HG03159 (cell line): ENCODE results near the gene BCAS1.
"Not testable (repeated sequence)": the region's sequence is repeated elsewhere in the genome, so short reads cannot be mapped to it uniquely, and the experiment has no call there.

ENCODE experiments used
- ATAC-seq: cut with Tn5 transposase; IDR thresholded peaks from one replicate; pipeline ENCODE4 v1.9.1; 2021; ENCODE audit warnings: mild to moderate bottlenecking, moderate library complexity; ENCODE audit not compliant: unreplicated experiment

BCAS1 gene

DNA sequence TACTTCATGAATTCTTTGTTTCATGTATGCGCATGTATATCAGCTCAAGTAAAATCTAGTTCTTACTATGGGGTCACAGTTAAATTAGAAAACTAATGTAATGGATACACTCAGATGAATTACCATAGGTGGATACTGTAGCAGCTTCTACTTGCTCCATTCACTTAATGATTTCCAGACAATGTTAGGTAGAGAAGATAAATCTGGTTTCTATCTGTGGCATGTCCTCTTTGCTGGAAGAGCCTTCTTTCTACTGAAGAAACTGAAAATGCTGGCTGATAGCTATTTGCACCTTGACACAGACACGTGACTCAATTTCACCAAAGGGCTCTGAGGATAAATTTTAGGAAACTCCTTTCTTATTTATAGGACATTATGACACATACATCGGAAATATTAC, 49.5 kb downstream of the BCAS1 start:
- no peak for ATAC-seq

DNA sequence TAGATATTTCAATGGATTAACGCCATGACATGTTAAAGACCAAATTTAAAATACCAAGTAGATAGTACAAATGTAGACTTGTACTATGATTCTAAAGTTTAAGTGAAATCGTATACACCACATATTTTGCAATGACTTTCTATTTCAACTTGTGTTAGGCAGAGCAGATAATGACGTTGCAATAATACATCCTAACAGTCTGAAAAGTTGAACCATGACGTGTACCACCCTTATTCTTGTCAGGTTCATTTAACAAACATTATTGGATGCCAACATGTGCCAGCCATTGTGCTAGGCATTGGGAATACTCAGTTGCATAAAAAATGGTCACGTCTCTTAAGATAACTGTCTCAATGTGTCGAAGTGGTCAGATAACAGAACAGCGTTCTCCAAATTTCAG, 50.0 kb downstream of the BCAS1 start:
- ATAC-seq: no peak

DNA sequence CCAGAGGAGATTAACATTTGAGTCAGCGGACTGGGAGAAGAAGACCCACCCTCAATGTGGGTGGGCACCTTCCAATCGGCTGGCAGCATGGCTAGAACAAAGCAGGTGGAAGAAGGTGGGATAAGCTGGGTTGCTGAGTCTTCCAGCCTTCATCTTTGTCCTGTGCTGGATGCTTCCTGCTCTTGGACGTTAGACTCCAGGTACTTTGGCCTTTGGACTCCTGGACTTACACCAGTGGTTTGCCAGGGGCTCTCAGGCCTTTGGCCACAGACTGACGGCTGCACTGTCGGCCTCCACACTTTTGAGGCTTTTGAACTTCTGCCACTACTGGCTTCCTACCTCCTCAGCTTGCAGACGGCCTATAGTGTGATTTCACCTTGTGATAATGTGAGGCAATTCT, 50.8 kb downstream of the BCAS1 start:
- no peak for ATAC-seq

DNA sequence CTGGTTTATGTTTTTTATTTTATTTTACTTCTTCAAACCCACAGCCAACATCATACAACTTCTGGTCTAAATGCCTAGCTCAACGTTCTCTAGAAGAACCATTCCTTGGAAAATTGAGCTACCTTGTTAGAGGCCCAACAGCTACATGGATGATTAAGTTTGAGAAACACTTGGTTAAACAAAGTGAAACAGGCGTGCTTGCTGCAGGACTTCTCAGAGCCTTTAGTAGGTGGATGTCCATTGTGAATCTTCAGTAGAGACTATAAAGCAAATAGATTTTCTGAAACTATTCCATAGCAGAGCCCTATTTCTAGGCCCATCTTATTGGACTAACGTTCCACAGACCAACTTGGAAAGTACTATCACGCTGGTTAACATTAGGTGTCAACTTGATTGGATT, 51.3 kb downstream of the BCAS1 start:
- no peak for ATAC-seq

DNA sequence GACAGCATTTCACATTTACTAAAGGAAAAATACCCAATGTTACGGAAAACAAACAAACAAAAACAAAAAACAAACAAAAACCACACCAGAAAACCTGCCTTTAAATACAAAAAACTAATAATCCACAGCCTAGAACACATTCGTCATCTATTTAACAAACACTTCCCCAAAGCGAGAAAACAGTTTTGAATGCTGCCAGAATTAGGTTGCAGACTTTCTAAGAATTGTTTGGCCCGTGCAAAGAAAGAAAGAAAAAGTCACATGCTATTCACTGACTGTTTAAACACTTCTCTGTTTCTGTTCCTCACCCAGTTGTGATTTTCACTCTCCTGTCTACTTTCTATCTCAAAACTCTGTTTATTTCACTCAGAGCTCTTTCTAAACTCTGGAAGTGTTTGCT, 52.5 kb downstream of the BCAS1 start:
- peak; percentile 95 for ATAC-seq

DNA sequence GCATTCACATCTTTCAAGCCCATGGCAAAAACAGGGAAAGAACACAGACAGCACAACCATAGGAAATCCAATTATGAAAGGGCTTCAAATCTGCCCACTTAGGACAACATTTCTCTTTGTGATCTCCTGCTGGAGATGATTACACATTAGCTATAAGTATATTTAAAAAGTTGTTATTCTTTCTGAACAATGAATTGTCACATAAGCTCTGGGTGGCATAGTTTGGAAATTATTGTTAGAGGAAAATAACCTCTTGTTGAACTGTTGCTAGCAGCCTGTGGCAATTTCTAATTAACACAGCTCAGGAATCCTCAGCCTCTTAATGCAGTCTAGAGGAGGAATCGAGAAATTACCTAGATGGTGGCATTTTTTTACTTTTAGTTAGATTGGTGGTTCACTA, 54.9 kb downstream of the BCAS1 start:
- ATAC-seq: no peak

DNA sequence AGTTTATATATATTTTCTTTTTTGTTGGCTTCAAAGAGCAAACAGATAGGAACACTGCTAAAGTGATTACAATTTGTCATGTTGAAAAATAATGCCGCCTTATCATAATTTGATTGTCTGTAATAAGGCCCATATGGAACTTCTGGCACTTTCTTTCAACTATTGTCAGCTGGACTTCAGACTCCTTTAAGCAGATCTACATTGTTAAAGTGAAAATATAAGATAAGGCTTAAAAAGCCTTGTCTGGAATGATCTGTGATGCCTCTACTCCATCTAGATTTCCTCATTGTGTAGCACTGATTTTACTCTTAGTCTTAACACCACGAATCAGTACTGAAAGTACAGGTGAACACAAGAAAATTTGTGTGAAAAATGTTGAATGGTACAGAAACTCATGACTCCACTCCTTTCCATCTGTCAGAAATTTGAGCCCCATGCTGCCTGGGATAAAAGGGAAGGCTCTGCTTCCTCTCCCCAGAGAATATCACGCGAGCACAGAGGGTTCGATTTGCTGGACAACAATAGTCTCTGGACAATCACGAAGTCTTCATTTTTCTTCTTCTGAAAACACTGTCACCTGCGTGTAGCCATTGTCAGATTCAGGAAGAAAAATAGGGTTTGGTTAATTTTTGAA, 56.0 kb downstream of the BCAS1 start:
- ATAC-seq: no peak

DNA sequence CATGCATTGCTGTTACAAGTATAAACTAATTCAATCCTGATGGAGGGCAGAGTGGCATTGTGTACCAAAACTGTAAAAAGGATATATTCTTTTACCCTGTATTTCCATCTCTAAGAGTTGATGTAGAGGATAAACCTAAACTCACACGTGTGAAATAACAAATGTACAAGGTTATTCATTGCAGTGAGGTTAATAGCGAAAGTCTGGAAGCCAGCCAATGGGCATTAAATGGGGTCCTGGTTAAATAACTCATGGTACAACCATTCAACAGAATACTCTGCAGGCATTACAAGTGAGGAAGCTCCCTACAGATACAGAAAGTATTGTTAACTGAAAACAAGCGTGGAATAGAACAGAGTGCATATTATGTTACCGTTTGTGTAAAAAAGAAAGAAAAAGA, 56.9 kb downstream of the BCAS1 start:
- no peak for ATAC-seq

DNA sequence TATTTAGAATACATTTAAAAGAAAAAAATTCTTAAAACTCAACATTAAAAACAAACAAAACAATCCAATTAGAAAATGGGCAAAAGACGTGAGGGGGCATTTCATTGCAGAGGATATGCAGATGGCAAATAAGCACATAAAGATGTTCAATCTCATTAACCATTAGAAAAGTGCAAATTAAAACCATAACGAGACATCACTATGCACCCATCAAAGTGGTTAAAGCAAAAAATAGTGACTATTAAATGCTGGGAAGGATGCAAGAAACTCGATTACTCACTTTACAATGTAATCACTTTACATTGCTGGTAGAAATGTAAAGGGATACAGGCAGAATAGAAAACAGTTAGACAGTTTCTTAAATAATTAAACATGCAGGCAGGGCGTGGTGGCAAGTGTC, 59.0 kb downstream of the BCAS1 start:
- ATAC-seq: no peak

DNA sequence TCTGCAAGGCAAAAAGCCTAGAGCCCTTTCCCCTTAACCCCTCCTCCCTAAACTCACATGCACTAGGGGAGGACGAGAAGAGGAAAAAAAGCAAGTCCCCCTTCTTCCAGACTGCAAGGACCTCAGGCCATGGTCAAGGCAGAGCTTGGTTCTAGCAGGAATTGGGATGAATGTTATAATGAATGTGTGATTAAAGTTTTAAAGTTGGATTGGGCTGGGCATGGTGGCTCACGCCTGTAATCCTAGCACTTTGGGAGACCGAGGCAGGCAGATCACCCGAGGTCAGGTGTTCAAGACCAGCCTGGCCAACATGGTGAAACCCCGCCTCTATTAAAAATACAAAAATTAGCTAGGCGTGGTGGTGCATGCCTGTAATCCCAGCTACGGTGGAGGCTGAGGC, 64.2 kb downstream of the BCAS1 start:
- ATAC-seq: not testable (repeated sequence)

DNA sequence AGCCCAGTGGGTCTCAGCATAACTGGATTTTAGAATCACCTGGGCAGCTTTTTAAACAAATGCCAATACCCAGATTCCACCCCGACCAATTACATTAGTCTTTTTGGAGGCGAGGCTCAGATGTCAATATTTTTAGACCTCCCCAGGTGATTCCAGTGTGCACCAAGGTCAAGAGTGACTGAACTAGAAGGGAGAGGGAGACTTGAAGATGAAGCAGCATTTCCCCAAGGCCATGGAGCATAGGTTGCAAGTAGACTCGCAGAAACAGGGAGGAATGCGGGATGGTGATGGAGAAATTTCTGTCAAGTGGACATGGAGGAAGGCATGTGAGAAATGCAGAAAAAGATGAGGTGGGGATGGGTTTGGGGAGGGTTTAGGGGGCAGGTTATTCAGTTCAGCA, 64.9 kb downstream of the BCAS1 start:
- no peak for ATAC-seq

DNA sequence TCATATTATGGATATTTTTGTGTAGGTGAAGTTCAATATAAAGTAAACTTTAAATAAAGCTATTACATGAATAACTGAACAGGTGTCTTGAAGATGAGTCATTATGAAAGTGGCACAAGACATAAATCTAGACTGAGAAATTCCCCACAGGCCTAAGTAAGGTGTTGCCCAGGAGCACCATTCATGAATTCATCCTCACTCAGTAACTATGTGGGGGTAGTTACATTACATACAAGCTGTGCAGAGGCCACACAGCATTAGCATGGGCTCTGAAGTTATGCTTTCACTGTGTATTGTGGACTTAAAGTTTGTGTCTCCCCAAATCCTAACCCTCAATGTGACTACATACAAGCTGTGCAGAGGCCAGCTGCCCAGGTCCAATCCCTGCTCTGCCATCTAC, 65.9 kb downstream of the BCAS1 start:
- peak; percentile 94 for ATAC-seq

DNA sequence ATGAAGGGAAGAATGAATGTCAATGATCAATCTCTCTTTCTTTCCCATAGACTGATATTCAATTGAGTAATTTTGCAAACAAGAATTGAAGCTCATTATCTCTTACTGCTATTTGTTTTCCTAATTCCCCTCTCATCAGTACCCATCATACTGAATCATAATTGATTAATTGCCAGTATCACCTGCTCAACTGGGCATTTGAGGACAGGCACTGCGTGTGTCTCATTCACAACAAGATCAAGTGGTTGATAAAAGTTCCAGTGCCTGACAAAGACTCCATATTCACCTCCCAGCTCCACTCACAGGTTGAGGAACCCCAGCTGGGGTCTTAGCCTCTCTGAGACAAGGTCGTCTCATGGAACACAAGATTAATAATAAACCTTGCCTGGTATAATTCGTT, 67.7 kb downstream of the BCAS1 start:
- ATAC-seq: no peak

DNA sequence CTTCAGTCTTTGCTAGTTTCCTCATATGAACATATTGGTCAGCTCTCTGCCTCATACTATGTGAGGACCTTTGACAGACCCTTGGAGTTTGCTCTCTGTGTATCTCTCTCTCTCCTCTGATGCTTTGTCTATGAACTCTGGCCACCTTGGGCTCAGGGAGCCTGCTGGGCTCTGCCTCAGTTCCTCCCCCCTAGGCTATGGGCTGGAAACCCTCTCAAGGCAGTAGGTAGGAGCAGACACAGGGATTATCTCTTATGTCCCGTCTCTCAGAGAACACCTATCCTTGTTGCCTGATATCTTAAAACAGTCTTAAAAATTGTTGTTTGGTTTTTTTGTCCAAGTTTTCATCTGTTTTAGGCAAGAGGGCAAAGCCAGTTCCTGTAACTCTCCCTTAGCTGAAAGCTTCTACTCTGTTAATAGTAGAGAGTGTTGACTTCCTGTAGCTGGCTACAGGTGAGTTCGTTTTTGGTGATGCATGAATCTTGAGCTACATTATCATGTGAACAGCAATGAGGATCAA, 68.3 kb downstream of the BCAS1 start:
- no peak for ATAC-seq

DNA sequence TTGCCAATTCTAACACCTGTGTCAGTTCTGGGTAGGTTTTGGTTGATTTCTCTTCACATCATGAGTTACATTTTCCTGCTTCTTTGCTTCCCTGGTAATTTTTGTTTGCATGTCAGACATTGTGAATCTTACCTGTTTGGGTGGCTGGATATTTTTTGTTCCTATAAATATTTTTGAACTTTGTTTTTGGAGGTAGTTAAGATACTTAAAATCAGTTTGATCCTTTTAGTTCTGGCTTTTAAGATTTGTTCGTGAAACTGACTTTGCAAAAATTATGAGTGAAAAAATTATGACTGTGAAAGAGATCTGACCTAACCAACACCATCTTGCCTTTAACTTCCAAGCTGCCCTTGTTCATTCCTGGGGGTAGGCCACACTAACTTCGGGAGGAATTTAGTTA, 69.5 kb downstream of the BCAS1 start:
- no peak for ATAC-seq

DNA sequence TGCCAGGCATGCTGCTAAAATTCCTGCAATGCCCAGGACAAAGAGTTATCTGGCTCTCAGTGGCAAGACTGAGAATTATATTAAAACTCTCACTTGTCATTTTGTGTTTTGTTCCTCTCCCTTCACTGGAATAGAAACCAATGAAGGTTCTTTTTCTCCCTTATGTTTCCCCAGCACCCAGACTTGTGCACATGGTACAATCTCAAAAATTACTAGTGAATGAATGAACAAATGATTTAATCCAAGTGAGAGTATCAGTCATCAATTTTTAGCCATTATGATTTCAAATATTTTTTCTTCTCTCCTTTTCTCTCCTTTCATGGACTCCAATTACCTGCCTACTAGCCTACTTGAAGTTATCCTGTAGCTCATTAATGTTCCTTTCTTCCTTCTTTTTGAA, 70.1 kb downstream of the BCAS1 start:
- ATAC-seq: no peak

DNA sequence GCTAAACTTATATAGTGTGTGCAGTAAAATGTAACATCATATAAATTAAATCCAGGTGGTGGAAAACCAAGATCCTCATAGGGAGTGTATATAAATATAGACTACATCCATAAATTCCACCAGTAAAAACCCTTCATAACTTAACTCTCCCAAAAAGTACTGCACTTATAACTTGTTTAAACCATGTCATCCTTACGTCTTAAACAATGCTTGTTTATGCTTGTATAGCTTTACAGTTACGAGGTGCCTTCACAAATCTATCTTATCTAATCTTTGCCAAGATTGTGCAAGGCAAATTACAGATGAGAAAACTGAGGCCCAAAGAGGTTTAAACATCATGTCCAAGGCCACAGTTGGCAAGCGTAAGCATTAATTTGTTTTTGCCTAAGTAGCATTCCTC, 71.3 kb downstream of the BCAS1 start:
- no peak for ATAC-seq

DNA sequence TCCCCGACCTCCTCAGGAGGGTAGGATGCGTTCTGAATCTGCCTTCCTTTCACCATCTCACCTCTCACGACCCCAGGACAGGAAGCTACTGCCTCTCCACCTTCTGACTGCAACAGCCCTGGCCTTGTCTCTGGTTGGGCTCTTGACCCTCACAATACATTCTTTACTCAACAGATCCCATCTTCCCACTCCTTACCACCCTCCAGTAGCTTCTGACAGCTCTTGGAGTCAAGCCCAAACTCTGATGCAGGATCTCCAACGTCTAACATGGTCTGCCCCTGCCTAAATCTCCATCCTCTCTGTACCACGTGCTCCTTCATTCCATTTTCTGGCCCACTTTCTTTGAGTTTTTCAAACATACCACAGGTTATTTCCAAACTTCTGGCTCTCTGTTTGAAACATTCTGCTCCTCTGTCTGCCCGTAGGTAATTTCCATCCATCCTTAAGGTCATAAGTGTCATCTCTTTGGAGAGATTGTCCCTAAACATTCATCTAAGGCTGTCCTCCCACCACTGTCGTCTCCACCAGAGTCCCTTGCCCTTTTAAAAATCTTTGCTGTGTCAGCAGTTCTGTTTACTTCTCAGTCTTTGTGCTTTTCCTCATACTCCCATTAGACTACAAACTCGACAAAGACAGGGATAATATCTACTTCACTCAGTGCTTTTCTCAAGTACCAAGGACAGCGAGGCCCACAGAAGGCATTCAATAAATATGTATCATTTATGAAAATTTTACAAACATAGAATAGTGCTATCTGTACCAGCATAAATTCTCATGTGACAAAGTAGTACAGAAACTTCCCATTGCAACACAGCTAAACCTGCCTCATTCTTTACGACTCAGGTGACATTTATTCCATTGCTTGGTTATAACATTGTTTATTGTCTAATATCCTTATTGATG, 73.6 kb downstream of the BCAS1 start:
- ATAC-seq: no peak

DNA sequence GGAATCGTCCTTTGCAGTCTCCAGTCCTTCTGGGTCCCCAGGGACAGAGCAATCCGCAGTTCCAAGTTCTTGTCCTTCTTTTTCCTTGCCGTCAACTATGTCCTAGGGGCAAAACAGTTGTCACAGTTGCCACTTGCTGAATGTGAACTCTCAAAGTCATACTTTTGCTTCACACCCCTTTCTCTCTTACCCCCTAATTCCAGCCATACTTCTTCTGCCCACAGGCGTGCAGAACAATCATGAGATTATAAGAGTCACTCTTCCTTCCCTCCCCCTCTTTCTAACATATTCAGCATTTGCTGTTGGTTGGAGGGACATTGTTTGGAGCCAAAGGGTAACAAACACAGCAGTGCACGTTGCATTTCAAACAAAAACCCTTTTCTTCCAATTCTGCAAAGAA, 74.4 kb downstream of the BCAS1 start:
- no peak for ATAC-seq

DNA sequence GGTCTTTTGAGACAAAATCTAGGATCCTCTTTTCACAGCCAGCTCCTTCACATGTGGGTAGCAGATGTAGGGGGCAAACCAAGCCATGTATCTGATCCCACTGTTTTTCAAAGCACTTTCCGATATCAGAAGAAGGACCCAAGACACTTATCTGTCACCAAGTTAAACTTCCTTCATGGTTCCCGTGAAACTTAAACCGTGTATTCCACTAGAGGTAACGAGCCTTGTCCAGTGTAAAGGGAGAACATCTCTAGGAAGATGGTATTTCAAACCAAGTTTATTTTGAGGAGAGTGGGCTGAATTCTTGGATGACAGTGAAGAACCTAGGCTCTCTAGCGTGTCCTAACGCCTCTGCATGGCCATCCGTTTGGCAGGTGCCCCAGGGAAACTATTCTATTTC, 76.3 kb downstream of the BCAS1 start:
- ATAC-seq: no peak

DNA sequence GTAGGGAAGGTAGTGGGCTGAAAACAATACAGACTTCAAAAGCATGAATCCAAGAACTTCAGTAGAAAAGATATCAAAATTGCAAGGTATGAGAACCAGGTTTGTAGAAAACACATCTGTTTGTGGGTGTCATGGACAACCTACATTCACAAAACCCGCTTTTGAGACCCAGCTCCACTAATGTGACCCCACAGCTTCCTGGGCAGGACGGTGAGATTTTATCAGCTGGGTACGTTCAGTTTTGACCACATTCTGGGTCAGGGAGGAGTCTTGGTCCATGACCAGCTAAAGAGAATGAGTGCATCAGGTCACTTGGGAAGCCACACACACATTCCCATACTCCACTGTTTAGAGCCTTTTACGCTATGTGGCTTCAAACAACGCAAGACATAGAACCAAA, 77.1 kb downstream of the BCAS1 start:
- ATAC-seq: no peak

DNA sequence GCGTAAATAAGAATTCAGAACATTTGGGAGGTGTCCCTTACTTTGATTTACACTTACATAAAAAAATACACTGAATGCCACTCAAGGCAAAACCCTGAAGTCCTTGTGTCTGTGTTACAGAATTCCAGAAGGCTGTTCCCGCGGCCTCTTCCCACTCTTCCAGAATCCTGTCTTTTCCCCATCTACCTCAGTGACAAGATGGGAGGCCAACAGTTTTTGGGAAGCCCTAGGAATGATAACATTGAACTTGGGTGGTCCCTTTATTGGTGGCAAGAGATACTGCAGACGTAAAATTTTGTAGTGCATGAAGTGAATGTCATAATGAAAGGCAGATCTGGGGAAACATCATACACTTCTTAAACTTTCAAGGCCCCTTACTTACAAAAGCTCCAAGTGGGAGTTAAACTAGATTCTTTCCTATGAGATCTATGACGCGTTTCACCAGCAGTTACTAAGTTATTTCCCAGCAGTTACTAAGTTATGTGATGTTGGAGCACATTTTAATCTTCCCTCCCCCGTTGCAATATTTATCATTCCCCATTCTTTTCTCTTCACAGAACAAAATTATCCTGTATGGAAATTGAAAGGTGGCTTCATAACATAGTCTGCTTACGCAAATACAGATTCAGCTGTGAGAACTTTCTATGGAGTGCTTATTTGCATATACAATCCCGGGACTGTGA, 79.5 kb downstream of the BCAS1 start:
- no peak for ATAC-seq
